HepG2 (cell line): ENCODE measurements around the gene ZBTB43.

Source experiments
- FOXC1 ChIP-seq: sonication (generic); formaldehyde crosslinking; IDR thresholded peaks from 2 replicates; pipeline ENCODE4 v1.8.0; 2022; ENCODE audit warnings: mild to moderate bottlenecking, missing genetic modification reagents, borderline replicate concordance
- MEIS1 ChIP-seq: sonication (generic); formaldehyde crosslinking; IDR thresholded peaks from 2 replicates; pipeline ENCODE4 v1.9.0; 2021; ENCODE audit warnings: mild to moderate bottlenecking, missing genetic modification reagents, moderate library complexity, borderline replicate concordance
- ZSCAN22 ChIP-seq: sonication (generic); formaldehyde crosslinking; IDR thresholded peaks from 2 replicates; pipeline ENCODE4 v1.4.0; 2020; ENCODE audit warnings: mild to moderate bottlenecking, missing genetic modification reagents

DNA sequence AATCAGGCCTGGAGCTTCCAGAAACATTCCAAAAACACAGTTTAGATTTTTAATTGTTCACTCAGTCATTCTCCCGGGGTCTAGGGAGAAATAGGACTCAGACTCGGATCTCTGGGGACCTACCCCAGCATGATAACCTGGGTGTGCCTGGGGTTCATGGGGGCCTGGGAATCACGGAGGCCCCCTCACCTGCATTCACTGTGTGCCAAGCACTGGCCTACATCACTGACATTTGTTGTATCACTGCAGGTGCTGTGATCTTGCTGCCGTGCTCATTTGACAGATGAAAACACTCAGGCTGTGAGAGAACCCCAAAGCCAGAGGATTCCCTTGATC, 22.8 kb upstream of the ZBTB43 start:
- TF ChIP-seq MEIS1 (CRISPR knock-in tag): no peak
- TF ChIP-seq FOXC1: no peak
- no peak for TF ChIP-seq ZSCAN22 (CRISPR knock-in tag)
